Bone marrow (tissue), 2 donors: ENCODE measurements around the gene SEZ6L.

Source experiments
- DNase-seq, 2 donors: peaks; one replicate each; lab custom pipeline; 2025; lab: John Stamatoyannopoulos, UW

SEZ6L gene

DNA sequence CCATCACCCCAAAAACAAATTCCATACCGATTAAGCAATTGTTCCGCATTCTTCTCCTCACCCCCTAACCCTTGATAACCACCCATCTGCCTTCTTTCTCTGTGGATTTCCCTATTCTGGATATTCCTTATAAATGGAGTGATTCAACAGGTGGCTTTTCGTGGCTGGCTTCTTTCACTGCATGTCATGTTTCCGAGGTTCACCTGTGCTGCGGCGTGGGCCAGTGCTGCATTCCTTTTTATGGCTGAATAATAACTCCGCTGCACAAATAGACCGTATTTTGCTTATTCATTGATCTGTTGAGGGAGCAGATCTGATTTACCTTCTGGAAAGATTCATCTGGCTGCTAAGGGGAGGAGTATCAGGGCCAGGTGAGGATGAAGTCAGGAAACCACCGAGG lies 165.0 kb downstream of the SEZ6L start:
- no peak for DNase-seq

- no peak for DNase-seq
Measured at GRCh38 chr22:26336773-26337172, 167.5 kb downstream of the SEZ6L start.

DNA sequence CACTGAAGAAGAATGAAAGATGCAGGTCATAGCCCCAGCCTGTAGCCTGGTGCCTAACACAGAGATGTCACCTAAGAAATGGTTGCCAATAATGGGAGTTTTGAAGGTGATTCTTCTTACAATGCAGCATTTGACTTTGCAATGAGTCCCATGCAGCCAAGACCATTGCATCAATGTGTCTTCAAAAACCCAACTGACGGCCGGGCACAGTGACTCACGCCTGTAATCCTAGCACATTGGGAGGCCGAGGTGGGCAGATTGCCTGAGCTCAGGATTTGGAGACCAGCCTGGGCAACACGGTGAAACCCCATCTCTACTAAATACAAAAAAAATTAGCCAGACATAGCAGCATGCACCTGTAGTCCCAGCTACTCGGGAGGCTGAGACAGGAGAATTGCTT lies 170.5 kb downstream of the SEZ6L start:
- DNase-seq, result no peak

- DNase-seq, result no peak
Measured at GRCh38 chr22:26342745-26343410, 173.6 kb downstream of the SEZ6L start.

GRCh38 chr22:26345496-26345895 lies 176.2 kb downstream of the SEZ6L start:
- DNase-seq, result no peak

DNA sequence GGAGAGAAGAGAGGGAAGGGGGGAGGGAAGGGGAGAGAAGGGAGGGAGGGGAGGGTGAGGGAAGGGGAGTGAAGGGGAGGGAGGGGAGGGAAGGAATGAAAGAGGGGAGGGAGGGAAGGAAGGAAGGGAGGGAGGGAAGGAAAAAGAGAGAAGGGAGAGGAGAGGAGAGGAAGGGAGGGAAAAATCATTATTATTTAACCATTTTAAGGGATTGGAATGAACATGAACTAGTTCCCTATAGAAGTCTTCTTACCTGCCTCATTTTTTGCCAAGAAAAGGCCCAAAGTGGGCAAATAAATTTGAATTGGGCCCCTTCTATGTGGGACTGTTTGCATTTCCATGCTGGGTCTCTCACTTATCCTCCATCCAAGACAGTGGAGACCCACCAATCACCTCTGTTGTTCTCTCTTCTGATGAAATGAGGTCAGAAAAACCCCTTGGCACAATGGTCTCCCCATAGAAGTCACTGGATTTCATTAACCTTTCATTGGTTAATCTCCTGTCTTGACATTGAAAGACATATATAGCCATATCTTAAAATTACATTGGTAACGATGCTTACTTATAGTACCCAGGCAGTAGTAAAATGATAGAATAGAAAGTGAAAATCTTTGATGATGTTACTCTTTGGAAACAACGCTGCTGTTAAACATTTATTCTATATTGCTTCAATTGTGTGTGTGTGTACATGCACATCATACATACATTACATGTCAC lies 179.7 kb downstream of the SEZ6L start:
- DNase-seq, result no peak

DNA sequence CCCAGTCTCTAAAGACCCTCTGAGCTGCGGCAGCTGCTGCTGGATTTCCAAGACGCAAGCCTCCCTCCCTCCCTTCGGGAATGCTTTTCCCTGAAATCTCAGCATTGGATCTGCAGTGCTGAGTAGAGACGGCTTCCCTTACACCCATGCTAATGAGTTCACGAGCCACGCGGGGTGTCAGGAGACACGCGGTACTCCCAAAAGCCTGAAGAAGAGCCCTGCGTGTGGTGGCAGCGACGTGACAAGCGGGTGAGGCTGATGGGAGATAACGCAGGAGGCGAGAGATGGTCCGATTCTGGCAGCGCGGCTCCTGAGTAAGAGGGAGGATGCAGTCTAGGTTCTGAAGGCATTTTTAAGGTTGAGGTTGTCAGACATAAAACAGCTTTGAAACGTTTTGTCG lies 185.4 kb downstream of the SEZ6L start:
- DNase-seq, result no peak

GRCh38 chr22:26357281-26357680 lies 188.0 kb downstream of the SEZ6L start:
- no peak for DNase-seq

DNA sequence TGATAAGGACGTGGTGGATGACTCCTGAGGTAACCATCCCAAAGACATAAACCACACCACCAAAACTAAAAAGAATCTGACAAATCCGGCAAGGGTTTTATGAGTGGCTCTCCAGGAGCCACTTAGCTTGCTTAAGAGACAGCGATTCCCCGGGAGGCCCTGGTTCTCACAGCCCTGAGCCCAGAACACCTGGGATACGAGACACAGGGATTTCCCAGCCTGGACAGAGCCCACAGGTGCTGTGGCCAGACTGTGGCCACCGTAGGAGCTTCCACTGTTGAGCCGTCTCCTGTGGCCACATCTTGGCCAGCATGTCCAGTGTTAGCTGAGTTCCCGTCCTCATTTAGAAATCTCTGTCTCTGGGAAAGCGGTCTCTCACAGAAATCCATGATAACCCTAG lies 188.6 kb downstream of the SEZ6L start:
- no peak for DNase-seq

DNA sequence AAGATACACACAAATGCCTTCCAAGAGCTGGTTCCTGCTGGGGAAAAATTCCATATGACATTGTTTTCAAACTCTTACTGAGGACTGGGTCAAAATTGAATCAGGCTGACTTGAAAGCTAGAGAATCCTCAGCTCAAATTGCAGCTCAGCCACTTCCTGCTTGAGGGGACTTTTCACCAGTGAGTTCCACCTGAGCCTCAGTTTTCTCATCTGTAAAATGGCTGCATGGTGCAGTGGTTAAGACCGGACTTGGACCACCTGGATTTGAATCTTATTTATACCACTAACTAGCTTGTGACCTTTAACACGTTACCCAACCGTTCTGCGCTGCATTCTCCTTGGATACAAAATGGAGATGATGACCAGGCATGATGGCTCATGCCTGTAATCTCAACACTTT lies 189.9 kb downstream of the SEZ6L start:
- DNase-seq, result no peak

DNA sequence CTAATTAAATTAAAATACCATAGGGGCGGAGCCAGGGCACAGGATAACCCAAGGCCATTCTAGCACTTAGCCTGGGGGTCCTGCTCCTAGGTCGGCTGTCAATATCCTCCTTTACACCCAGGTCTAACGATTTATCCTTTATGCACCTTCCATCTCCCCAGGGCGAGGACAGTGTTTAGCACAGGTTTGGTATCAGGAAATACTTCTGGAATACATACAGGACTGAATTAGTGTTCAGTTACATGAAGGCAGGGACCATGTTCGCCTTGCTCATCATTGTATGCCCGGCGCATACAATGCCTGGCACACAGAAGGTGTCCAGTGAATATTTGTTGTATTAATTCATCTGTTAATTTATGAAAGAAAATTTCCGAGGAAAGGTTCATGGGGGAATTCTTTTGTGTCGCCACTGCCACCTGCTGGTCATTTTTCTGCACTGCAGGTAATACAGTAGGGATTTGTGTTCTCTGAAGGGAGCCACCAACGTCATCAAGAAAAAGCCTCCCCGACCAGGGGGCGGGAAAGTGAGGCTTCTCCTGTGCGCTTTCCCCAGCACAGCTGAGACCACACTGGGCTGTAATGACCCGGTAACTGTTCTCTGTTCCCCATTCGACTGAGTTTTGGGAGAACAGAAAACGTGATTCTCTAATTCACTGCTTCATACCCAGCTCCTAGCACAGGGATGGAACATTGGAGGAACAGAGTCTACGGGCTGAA lies 191.1 kb downstream of the SEZ6L start:
- peak; percentile 21 to 42 for DNase-seq

- DNase-seq, result no peak
Measured at GRCh38 chr22:26362471-26362870, 193.2 kb downstream of the SEZ6L start.

DNA sequence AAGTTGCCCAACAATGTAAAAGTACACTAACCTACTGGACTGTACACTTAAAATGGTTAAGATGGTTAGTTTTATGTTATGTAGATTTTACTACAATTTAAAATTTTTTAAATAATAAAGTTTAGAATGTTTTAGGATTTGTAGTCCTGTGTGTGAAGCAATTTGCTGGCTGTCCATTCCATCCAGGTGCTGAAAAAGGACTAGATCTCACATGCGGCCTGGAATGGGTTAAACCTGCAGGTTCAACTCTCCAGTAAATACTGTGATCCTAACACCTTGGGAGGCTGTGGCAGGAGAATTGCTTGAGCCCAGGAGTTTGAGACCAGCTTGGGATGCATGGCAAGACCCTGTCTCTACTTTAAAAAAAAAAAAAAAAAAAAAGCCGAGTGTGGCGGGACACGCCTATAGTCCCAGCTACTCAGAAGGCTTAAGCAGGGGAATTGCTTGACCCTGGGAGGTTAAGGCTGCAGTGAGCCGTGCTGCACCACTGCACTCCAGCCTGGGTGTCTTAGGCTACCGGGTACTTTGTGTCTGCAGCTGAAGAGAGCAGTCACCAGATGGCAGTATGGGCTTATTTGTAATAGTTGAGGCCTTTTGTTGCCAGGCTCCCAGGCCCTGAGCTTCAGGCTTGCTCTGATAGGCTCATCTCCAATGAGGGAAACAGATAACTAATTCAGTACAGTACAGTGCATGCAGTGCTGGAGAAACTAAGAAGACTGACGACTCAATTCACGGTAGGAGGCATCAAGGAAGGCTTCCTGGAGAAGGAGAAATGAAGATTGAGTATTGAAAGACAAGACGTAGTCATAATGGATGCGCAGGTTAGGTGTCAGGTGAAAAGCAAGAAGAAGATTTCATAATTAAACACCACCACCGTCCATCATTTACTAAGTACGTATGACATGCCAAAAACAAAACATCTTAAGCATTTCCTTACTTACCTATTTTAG lies 195.1 kb downstream of the SEZ6L start:
- DNase-seq, result peak; percentile 5 to 75

GRCh38 chr22:26367402-26368245 lies 198.4 kb downstream of the SEZ6L start:
- DNase-seq, result peak in 1 of 2 donors; percentile 36

DNA sequence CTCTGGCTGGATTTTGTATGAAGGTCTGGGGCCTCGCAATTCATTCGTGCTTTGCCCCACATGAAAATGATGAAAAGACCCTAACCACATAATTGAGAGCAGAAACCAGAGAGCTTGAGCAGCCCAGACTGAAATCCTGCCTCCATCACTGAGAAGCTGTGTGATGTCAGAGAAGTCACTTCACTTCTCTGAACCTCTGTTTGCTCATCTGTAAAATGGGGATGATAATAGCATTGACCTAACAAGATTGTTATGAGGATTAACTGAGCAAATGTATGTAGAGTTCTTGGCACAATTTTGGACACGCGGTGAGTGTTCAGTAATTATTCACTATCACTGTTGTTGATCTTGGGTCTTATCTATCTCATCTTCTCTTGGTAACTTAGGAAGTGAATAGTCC lies 203.6 kb downstream of the SEZ6L start:
- no peak for DNase-seq

DNA sequence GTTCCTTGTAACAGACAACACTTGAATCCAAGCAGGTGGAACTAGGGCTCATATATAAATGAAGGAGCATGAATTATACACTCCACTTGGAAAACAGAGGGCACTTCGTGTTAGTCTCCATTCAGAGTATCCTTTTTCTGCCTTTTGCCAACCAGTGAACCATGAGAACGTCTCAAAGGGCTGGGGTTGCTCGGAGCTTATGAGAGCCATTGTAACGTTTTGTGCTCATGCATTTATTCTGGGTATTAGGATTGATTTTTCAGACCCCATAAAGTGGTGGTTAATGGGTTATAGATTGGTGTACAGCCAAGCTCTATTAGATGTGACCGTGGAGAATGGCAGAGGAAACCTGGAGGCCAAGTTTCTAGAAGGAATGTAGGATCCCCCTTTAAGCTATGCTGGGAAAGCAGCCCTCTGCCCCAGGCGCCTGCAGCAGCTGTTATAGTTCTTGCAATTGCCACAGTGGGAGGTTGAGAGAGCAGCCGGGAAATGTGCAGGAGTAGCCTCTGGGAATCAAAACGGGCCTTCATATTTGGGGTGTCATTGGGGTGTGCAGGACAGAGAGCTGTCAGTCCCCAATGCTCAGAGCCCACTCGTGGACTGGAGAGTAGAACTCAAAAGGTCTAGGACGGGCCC lies 205.2 kb downstream of the SEZ6L start:
- DNase-seq, result no peak

DNA sequence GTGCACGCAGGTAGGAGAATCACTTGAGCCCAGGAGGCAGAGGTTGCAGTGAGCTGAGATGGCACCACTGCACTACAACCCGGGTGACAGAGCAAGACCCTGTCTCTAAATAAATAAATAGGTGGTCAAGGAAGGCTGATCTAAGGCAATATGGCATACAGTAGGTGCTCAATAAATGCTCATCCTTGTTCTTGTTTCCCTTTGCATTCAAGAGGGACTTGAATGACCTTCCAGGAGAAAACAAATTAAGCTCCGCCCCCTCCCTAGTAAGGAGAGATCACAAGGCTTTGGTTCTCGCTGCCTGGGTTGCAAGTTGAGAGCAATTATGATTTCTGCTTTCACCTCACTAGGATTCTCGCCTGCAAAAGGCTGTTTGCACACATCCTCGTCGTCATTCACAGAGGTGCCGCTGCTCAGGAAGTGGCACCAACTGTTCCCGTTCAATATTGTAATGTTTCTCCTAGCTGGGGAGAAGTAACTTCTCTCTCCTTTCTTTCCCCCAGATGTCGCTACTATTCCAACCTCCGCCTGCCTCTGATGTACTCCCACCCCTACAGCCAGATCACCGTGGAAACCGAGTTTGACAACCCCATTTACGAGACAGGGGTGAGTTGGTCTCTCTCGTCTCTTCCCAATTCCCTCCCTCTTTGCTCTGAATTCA lies 208.0 kb downstream of the SEZ6L start:
- peak in 1 of 2 donors; percentile 36 for DNase-seq

DNA sequence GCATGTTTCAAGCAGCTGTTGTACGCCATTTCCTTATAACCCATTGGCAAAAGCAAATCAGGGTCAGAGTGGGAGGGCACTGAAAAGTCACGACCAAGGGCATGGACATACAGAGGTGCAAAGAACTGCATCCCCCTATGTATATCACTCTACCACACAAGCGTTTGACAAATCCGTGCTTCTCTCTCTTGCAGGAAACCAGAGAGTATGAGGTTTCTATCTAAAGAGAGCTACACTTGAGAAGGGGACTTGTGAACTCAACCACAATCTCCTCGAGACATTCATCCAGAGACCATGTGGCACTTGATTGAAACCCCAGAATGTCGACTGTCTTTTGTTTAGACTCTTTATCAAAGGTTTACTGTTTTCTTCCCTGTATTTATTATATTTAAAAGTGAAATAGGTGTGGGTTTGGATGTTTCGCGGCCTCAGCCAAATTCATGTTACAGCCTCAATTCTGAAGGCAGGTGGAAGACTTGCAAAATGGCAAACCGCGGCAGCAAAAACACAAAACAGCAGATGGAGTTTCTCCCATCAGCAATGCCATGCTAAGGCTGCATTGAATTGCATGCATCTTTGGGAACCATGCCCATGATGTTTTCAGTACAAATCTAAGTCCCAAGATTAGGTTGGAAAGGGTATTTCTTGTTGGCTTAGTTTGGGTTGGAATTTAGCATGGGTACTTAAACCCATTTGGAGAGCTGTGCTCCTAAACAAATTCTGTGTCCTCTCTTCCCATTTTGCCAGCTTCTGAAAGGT lies 211.0 kb downstream of the SEZ6L start:
- no peak for DNase-seq

DNA sequence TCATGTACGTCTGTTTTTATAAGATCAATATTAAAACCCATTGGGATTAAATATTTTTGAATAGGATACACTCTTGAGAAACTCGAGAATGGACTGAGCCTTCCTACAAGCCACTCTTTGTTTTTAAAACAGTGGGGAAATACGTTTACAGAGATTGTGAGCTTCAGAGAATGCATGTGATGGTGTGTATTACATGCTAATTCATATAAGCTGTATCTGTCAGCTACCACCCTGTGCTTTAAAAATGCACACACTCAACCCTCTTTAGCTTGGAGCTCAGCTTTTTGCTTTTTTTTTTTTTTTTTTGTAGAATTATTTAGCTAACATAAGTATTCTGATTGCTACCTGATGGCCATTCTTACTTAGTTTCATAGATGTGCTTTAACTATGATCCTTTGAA lies 213.5 kb downstream of the SEZ6L start:
- DNase-seq, result no peak
